A172 (cell line): Measurements from ENCODE around the gene TIMP3. TPM values are rescaled to one million over a fixed set of nuclear protein-coding genes. Genes with fewer than 3 reads are reported as not detected.

ENCODE experiments used
- DNase-seq: peaks from one replicate; pipeline ENCODE4 v3.0.0-alpha.2; 2015; ENCODE audit warnings: low spot score
- total RNA-seq: library from RNA; depleted of rRNA; stranded (reverse); fragments of >200 nt; shearing (Covaris generic); gene quantifications from 2 replicates; pipeline ENCODE4 v1.2.3, GENCODE V29; 2014

TIMP3 gene
- total RNA-seq, 1 experiment from 2014 or later: 17.6 TPM

DNA sequence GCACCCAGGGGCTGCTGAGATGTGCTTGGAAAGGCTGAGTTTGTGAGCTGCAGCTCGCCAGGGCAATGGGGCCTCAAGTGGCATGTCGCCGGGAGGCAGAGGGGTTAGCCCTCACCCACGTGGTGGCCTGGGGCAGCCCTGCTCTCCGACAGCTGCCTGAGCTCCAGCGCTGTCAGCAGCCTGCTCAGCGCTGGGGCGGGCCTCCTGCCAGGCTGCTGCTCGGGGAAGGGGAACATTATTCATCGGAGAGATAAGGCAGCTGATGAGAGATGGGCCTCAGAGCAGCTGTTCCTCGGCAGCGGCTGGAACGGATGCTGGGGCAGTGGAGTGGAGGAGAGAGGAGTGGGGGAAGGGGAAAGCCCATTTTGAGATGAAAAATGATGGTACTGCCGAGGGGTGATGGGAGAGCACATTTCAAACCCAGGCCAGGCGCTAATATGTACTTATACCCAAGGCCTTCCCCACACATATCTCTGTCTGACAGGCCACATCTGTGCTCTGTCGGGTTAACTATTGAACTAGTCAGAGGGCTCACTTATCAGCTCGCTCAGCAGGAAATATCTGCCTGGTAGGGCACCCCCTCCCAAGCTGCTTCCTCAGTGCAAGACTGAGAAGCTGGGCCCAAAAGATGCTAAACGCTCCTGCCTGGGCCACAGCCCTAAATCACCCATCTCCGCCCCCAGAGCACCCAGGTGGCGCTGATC is 79.5 kb downstream of the TIMP3 start:
- DNase-seq: peak; percentile 67

DNA sequence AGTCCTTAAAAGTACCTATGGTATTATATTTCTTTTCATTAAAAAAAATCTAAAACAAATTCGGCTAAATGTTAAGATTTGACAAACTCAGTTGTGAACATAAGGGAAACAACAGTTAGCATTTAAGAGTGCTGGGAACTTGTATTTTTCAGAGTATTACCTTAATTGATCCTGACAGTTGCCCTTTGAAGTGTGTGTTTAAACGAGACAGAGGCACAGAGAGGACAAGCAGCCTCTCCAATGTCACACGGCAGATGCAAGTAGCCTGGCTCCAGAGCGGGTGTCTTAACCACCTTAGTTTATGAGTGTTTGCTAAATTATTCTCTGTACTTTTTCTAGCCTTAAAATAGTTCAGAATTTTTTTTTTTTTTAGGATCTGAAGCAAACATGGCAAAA is 80.9 kb downstream of the TIMP3 start:
- DNase-seq: no peak

DNA sequence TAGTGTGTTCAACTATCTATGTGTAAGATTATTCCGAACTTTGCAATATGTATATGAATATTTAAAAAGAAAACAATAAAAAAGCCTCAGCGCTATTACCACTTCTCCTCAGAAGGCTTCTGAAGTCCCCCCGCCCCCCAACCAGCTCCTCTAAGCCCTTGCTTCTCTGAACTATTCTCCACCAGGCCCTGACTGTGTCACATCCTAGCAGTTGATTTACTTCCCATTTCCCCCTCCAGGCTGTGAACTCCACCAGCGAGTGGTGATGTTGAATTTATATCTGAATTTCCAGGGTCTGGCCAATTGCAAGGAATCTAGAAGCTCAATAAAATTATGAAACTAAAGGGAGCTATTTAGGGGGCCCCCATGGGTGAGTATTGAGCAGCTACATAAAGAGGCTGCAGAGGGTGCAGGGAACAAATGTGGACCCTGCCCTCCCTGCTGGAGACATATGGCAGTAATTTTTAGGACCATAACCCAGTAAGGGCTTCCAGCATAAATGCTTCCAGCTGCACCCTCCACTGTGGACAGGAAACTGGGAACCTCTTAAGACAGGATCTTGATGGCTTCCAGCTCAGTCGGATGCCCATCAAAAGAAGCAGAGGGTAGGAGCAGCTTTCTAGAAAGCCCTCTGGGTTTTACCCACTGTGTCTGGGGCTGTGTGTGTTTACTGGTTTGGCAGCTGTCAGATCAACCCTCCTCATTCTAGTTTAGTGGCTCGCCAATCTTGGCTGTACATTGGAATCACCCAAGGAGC is 81.4 kb downstream of the TIMP3 start:
- no peak for DNase-seq

DNA sequence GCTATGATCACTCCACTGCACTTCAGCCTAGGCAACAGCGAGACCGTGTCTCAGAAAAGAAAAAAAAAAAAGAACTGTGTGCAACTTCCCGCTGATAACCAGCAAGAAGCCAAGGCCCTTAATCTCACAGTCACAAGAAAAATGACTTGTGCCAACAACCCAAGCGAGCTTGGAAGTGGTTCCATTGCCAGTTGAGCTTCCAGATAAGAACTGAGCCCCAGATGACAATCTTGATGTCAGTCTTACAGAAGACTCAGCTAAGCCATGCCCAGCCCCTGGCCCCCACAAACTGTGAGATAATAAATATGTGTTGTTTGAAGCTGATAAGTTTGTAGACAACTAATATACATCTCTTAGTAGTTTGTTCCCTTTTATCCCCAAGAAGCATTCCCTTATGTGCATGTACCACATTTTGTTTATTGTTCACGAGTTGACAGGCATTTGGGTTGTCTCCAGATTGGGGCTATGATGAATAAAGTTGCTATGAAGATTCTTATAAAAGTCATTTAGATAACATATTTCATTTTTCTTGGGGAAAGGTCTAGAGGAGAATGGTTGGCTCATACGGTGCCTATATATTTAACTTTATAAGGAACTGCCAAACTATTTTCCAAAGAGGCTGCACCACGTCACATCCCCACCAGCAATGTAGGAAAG is 85.9 kb downstream of the TIMP3 start:
- DNase-seq: no peak

DNA sequence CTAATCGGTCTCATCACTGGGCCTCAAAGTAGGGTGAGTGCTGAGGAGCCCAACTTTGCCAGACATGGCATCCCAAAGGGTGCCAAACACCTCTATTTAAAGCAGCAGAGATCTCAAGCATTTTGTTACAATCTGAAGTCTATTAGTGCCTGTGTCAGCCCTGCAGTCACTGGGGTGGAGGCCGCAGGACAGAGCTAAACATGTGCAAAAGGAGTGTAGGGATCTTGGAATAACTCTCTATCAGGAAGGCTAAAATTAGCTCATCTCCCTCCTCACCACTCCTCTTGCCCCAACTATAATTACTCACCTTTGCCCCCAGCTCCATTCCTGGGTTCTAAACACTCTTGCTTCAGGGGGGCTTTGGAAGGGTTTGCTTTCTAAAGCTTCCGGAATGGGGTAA is 87.5 kb downstream of the TIMP3 start:
- no peak for DNase-seq

DNA sequence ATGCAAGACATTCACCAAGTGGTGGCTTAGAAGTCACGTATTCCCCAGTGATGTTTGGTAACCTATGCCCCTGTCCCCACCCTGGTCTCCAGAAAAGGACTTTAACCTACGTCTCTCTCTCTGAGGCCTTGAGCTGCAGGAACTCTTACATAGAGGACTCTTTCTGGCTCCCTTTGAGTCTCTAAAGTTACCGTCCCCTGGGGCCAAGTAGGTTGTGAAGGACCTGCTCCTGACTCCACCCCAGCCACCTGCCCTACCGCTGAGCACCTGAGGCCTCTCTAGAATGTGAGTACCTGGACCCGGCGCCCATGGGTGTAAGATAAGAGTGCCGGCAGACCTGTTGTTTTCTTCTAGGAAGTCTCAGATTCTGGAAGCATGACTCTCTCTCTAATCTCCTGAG is 95.4 kb downstream of the TIMP3 start:
- no peak for DNase-seq

DNA sequence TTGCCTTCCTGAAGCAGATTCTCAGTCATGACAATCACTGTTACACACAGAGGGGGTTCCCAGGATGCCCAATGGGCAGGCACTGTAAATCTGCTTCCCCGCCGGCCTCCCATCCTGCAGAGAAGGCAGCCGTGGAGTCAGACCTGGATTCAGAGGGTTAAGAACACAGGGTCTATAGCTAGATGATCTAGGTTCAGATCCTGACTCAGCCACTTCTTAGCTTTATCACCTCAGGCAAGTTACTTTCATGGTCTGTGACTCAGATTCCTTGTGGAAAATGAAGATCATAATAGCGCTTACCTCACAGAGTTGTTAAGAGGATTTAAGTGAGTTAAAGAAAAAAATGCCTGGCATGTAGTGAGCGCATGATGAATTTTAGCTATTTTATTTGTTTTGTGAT is 95.9 kb downstream of the TIMP3 start:
- DNase-seq: peak; percentile 72

DNA sequence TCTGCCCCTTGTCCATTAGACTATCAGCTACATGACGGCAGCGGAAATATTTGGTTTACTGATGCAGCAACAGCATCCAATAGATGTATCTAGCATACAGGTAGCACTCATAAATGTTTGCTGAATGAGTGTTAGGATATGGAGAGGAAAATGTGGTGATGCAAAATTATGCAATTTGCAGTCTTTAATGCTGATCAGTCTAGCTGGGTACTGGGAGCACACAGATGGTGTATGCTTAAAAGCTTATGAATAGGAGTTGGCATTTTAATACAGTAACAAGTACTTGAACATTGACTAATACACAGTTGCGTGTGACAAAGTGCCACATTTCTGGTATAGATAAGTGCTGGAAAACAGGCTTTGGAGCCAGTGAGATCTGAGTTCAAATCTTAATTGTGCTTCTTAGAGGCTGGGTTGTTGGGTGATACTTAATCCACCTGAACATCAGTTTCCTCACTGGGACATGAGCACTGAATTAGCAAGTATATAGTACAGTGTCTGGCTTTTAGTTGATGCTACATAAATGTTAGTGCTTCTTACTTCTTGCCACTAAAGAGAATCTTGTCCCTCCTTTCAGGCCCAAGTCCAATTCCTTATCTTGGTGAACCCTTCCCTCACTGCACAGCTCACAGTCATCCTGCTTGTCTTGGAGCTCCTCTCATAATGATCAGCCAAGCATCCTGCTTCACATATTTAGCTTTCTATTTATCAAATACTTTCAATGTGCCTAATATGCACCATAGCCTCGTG is 99.6 kb downstream of the TIMP3 start:
- no peak for DNase-seq

DNA sequence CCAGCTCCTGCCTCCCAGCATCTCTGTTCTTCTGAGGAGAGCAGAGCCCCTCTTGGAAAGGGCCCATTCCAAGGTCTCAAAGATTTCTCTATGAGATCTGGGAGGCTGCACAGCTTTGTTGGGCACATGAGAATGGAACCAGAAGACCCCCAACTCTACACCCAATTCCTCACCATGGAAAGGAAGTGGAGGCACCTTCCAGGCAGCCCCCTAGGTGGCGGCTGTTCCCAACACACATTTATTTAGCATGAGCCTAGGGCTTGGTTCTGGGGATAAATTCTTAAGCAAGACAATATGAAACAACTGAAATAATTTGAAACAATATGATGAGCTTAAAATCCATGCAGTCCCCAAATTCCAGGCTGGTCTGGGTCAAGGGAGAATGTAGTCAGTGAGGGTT is 100.4 kb downstream of the TIMP3 start:
- DNase-seq: no peak

DNA sequence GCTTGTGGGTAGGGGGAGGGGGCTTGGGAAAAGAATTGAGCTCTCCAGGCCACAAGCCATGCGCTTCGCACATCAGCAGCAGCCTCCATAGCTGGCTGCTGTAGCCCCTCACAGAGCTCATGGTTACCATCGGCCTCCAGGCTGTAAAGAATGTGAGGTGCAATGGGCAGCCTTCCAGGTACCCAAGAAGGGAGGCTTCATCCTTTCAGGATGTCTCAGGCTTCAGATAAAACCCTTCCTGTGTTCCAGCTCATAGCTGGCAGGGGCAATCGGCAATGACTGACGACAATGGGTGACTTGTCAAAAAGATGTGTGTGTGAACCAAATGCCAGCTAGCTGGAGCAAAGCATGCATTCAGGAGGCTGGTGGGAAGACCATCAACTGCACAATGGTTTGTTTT is 102.0 kb downstream of the TIMP3 start:
- DNase-seq: no peak

DNA sequence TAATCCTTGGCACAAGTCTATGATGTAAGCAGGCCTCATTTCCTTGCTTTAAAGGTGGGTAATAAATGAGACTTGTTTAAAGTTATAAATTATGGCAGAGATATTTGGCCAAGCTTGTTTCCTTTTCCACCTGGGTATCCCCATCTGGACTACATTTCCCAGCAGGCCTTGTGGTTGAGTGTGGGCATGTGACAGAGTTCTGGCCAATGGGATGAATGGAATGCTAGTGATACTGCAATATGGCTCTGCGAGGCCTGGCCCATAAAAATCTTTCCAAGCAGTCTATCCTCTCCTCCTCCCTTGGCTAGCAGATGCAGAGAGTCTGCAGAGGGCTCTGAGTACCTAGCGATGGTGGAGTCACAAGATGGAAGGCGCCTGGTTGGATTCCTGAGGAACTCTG is 102.5 kb downstream of the TIMP3 start:
- peak; percentile 45 for DNase-seq

DNA sequence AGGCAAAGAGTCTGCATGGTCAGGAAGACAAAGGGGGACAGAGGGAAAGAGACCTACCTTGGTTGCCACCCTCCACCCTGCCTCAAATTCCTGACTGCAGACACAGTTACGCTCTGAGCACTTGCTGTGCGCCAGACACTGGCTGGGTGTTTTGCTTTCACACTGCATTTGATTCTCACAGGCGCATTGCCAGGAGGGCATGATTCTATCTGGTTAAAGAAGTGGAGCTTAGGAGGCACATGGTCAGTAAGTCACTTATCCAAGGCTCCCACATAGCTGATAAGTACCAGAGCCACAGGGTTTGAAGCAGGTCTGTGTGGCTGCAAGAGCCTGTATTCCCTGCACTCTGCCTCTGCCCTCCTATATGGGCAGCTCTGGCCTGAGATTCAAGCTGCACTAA is 103.9 kb downstream of the TIMP3 start:
- no peak for DNase-seq

DNA sequence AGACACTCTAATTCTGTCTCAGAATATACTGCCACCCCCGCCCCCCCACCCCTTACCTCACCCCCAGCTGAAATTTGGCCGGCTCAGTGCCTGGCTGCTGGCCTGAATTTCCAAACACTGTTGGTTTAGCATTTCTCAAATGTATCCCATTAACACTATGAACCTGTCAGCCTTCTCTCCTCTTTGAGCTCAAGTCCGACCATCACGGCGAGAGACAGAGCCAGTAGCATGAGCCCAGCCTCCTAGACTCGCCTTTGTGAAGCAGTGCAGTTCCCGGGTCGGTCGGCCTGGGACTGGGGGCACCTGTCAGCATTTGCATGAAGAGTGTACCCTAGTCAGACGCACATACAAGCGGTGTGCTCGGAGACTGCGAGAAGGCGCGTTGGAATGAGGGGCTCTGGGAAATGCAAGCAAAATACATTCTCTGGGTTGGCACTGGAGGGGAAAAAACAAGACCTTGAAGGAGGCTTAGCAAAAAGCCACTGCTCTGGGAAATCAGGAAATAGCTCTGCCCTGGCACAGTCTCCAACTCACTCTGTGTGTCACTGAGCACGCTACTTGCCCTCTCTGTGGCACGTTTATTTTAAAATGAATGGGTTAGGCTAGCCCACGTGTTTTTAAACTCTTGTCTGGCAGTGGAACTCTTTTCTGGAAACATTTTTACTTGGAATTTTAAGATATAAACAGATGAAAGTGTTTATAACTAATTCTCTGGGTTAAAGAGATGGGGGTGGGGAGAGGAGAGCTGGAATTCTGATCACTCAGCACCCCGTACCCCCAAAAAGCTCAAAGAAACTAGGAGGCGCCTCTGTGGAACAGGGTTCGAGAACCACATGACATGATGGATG is 108.3 kb downstream of the TIMP3 start:
- no peak for DNase-seq

DNA sequence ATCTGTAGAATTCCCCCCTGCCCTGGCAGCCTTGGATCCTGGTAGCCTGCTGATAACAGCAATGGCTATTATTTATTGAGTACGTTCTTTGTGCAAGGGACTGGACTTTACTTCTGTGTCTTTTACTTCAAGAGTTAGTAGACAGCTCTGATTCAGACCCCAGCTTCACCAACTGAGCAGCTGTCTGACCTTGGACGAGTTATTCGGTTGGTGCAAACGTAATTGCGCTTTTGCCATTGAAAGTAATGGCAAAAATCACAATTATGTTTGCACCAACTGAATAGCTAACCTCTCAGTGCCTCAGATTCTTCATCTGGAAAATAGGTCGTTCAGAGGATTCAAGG is 108.9 kb downstream of the TIMP3 start:
- no peak for DNase-seq

DNA sequence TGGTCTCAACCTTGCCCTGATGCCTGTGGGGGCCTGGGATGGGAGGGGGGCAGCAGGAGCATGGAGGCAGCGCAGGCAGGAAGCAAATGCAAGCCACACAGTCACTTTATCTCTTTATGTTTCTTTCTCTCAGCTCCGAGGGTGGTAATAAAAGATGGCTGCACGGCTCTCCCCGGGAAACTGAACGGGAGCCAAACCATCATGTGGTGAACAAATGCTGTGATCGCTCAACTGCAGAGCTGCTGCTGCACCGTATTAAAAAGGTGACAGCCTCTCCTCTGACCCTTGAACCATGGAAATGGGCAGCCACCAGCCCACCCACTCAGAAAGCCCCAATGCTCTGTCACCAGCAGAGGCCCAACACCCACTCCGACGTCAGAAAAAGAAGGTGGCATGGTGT is 110.0 kb downstream of the TIMP3 start:
- no peak for DNase-seq
